ENCODE data around the gene TMA7B.

Gene TMA7B

DNA sequence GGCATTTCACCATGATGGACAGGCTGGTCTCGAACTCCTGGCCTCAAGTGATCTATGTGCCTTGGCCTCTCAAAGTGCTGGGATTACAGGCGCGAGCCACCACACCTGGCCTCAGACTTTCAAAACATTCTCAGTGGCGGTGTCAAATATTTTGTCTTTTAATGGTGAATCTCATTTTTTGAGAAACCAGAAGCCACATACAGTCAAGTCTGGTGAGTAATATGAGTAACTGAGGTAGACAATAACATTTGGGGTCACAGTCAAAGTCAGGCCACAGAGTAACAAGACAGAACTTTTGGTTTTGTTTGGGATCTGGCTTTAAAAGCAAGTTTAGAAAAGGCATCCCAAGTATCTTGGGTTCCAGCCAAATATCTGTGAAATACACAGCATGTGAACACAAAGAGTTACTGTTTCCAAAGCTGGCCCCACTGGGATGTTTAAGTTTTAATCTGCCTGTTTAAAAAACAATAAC lies 5.6 kb upstream of the TMA7B start:
- TF ChIP-seq GATA2 (IDR thresholded peaks at IDR 0.05; ENCODE audit: low read depth, low read length) (no peak), GATA3 (IDR thresholded peaks at IDR 0.05; ENCODE audit: low read depth, low read length) (no peak)

DNA sequence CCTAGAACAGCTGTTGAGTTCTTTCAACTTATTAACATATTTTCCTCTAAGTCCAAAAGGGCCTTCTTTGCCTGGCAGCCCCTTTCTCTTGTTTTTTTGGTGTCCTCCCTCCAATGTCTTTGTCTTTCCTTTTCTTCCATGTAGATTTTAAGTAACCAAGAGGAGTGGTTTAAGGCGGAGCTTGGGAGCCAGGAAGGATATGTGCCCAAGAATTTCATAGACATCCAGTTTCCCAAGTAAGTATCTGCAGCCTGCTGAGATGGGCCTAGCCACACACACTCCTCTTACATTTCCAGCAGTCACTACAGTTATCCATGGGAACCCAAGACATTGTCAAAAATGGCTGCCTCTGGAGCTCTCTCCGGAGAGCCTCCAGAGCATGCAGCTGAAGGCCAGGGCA lies 4.5 kb upstream of the TMA7B start:
- no peak for TF ChIP-seq GATA2 (IDR thresholded peaks at IDR 0.05; ENCODE audit: low read depth, low read length)
- no peak for TF ChIP-seq GATA3 (IDR thresholded peaks at IDR 0.05; ENCODE audit: low read depth, low read length)

DNA sequence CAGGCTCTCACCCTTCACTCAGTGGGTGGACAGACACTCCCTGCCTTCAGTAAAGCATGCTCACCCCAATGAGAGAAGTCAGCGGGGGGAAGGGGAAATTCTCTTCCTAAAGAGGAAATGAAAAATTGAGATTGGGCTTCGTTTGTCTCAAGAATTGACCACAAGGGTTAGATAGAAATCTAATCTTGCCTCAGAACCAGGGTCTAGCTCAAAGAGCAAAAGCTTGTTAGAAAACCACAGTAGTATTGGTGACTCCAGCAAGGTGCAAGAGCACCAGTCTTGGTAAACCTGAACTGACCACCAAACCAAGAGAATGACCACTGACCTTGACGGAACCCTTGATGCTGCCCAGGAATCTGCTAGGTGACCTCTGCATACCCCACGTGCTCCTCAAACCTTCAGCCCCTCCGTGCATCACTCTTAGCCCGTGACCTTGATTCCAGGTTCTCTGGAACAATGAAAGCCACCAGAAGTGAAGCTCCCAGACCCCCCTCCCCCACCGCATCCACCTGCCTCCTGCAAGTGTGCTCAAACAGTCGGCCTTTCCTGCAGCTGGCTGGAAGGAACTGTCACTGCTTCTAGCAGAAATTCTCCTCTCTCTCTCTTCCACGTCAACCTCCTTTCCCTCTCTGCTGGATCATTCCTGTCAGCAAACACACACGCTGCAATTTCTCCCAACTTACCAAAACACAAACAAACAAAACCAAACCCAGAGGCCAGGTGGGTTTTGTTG lies 3.1 kb upstream of the TMA7B start:
- TF ChIP-seq GATA3 (IDR thresholded peaks at IDR 0.05; ENCODE audit: low read depth, low read length), result no peak
- TF ChIP-seq GATA2 (IDR thresholded peaks at IDR 0.05; ENCODE audit: low read depth, low read length), result no peak

DNA sequence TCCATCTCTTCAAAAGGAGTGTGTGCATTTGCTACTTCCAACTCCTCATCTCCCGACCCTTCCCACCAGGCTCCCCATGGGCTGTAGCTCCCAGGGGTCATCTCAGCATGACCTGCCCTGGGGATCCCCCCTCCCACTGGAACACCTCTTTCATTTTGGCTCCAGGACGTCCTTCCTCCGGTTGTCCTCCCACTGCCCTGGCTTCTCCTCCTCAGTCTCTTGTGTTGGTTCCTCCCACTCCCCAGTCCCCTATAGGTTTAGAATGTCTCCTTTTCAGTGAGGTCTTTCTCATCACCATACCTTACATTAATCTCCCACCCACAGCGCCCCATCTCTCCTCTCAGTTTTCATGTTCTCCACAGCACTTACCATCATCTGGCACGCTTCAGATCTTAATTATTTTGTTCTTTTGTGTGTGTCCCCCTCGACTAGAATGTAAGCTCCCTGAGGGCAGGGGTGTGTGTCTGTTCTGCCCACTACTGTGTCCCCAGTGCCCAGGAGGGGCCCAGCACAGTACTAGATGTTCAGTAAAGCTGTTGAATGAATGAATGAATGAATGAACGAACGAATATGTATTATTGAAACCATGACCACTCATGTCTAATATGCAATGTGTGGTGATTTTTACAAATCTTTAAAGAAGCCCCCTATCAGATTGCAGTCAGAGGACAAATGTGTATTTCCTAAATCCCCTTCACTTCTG lies 2.0 kb upstream of the TMA7B start:
- no peak for TF ChIP-seq GATA2 (IDR thresholded peaks at IDR 0.05; ENCODE audit: low read depth, low read length)

DNA sequence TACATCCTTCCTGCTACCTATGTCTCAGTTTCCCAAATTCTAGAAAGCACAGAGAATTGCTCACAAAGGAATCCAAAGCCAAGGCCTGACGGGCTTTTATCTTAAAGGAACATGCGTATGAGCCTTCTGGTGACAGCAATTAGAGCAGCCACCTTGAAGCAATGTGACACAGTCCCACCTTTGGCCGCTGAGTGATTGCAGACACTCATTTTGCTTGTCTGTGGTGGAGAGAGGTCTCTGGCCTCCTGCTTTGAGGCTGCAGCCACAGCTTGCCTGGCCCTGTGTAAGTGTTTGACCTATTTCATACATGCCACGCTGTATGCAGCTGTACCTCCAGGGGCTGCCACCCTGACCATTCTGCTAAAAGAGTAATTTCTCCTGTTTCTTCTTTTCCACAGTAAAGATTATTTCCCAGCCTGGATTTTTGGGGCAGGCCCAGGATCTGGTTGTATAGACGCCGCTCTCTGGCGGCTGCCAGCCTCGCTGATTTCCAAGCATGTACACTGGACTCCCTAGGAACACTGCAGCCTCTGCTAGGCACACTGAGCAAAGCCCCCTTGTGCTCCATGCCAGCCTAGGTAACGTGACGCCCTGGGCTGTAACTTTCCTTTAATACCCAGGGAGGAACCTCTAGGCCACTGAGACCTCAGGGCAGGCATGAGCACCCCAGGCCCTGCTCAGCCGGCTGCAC lies 1.1 kb upstream of the TMA7B start:
- TF ChIP-seq GATA2 (IDR thresholded peaks at IDR 0.05; ENCODE audit: low read depth, low read length) (no peak), GATA3 (IDR thresholded peaks at IDR 0.05; ENCODE audit: low read depth, low read length) (no peak)

DNA sequence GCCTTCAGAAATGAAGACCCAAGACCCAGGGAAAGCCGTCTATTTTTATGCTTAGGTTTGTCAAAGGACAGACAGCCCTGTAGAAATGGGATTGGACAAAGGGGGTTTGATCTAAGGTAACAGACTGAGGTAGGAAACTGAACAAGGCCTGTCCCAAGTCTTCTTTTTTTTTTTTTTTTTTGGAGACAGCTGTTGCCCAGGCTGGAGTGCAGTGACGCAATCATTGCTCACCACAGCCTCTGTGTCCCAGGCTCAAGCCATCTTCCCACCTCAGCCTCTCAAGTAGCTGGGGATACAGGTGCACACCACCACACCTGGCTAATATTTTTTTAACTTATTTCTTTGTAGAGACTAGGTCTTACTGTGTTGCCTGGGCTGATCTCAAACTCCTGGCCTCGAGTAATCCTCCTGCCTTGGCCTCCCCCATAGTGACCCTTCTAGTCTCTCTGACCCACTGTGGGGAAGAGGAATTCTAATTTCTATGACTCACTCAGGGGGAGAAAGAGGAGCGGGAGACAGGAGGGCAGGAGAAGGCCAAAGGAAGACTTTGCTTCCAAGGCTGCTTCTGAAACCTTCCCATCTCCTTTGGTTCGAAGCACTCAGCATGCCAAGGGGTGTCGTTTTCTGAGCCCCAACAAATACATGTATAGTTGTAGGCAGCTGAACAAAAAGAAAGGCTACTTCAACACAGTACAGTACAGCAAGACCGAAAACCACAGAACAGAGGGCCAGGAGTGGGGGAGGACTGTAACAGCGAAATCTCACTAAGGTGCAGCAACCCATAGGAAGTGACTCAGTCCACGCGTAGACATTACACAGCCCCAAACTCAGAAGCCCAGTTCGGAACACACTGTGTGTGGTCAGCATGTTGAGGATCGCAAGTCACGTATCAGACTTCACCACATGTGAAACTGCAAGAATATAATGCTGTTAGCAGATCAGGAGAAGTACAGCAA lies 872 bp downstream of the TMA7B start:
- TF ChIP-seq GATA3 (IDR thresholded peaks at IDR 0.05; ENCODE audit: low read depth, low read length), result no peak
- no peak for TF ChIP-seq GATA2 (IDR thresholded peaks at IDR 0.05; ENCODE audit: low read depth, low read length)

DNA sequence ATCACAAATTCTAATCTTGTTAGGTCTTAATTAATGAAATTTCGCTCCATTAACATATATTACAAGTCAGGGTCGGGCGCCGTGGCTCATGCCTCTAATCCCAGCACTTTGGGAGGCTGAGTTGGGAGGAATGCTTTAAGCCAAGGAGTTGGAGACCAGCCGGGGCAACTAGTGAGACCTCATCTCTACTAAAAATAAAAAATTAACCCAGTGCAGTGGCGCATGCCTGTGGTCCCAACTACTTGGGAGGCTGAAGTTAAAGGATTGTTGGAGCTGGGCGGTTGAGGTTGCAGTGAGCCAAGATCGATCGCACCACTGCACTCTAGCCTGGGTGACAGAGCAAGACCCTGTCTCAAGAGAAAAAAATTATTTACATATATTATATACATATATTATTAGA lies 1.9 kb downstream of the TMA7B start:
- no peak for TF ChIP-seq GATA3 (IDR thresholded peaks at IDR 0.05; ENCODE audit: low read depth, low read length)
- no peak for TF ChIP-seq GATA2 (IDR thresholded peaks at IDR 0.05; ENCODE audit: low read depth, low read length)

DNA sequence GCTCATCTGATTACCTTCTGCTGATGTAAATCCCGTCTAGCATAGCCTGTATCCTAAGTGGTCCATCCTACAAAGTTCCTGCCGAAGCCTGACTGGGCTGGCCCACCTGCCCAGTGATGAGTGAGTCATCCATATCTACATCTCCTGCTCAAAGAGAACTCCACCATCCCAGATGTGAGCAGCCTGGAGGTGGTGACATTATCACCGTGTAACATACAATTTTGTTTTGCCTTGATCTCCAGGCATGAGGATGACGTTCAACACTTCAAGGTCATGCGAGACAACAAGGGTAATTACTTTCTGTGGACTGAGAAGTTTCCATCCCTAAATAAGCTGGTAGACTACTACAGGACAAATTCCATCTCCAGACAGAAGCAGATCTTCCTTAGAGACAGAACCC lies 5.6 kb downstream of the TMA7B start:
- TF ChIP-seq GATA2 (IDR thresholded peaks at IDR 0.05; ENCODE audit: low read depth, low read length) (no peak), GATA3 (IDR thresholded peaks at IDR 0.05; ENCODE audit: low read depth, low read length) (no peak)

DNA sequence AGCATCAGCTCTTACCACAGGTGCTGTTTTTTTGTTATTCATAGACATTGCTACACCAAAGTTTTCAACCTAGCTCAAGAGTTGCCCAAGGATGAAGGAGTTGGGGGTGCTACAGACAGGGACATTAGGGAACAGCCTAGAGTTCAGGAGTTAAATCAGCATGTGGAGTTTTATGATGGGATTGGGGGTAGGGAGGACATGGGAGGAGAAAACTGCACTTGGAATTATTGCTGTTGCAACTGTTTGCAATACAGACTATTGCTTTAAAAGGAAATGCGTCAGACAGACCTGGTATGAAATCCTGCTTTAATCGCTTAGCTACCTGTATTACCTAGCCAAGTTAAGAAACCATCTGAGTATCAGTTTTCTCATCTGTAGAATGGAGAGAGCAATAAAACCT lies 6.3 kb downstream of the TMA7B start:
- TF ChIP-seq GATA2 (IDR thresholded peaks at IDR 0.05; ENCODE audit: low read depth, low read length) (no peak), GATA3 (IDR thresholded peaks at IDR 0.05; ENCODE audit: low read depth, low read length) (no peak)

DNA sequence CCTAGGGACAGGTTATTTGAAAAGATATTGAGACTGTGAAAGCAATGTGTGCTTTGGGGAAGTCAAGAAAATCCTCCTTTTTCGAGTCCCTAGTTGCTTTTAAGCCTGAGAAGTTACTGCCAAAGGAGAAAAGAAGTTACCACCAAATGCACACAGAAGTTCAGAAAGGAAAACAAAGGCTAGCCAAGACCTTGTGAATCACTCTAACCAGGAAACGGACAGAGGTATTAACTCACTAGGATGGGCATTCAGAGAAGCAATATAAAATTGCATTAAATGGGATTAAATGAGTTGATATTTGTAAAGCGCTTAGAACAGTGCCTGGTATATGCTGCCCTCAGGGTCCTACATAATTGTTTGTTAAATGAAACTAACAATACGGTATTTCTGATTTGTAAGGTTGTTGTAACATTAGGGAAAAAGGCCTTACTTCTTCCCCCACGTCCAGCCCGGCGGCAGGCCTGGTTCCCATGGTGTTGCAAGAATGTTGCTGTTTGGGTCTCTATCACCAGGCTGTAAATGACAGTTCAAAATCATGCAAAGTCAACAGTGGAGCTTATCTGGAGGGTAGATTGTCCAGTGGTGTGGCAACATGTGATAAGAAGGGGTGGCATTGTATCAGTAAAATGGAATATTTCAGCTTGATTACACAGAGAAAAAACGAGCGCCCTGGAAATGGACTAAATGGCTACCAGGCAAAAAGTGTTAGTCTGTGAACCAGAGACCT lies 7.1 kb downstream of the TMA7B start:
- TF ChIP-seq GATA2 (IDR thresholded peaks at IDR 0.05; ENCODE audit: low read depth, low read length), result no peak

DNA sequence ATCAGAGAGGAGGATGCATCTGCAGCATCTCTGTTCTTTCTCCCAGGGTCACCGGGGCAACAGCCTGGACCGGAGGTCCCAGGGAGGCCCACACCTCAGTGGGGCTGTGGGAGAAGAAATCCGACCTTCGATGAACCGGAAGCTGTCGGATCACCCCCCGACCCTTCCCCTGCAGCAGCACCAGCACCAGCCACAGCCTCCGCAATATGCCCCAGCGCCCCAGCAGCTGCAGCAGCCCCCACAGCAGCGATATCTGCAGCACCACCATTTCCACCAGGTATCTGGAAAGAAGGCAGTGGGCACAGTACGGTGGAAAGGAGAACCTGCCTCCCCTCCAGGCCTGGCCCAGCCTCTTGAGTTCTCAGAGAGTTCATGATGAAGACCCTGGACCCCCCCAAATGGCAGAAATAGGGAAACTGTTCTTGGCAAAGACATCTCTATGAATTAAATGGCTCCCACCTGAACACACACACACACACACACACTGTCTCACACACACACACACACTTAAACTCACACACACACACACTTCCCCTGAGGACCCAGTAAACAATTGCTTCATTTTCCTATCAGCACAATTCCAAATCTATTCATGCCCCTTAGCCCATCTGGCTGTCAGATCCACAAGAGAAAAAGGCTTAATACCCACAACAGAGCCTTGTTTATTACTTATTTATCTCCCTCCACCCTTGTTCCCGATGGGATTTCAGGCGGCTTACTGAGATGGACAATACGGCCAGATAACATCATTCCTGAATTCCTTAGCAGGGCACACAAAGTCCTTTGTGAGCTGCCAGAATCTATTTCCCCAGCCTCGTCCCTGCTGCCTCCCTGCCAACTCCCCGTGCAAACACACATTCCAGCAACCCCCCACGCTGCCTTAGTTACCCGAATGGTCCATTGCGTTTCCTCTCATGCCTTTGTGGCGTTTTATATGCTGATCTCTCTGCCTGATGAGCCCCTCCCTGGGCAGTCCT lies 8.1 kb downstream of the TMA7B start:
- TF ChIP-seq GATA3 (IDR thresholded peaks at IDR 0.05; ENCODE audit: low read depth, low read length), result no peak
- no peak for TF ChIP-seq GATA2 (IDR thresholded peaks at IDR 0.05; ENCODE audit: low read depth, low read length)

DNA sequence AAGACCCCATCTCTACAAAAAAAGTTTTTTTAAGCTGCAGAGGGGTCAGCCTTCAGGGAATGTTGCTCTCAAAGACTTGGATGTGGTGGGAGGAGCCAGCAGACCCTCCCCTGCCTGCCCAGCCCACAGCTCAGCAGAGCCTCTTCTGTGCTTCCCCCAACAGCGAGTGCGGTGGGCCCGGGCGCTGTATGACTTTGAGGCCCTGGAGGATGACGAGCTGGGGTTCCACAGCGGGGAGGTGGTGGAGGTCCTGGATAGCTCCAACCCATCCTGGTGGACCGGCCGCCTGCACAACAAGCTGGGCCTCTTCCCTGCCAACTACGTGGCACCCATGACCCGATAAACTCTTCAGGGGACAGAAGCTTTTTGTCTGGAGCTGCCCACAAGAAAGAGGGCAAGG lies 10.5 kb downstream of the TMA7B start:
- TF ChIP-seq GATA2 (IDR thresholded peaks at IDR 0.05; ENCODE audit: low read depth, low read length) (no peak), GATA3 (IDR thresholded peaks at IDR 0.05; ENCODE audit: low read depth, low read length) (no peak)

Data from SH-SY5Y (cell line).